ENCODE results near the gene ICAM1.
"Not testable (repeated sequence)": the region's sequence is repeated elsewhere in the genome, so short reads cannot be mapped to it uniquely, and the experiment has no call there.

Gene ICAM1

GRCh38 chr19:10241826-10242449 lies 29.0 kb upstream of the ICAM1 start:
- not testable (repeated sequence) for DNase-seq (ENCODE audit: low read depth)

DNA sequence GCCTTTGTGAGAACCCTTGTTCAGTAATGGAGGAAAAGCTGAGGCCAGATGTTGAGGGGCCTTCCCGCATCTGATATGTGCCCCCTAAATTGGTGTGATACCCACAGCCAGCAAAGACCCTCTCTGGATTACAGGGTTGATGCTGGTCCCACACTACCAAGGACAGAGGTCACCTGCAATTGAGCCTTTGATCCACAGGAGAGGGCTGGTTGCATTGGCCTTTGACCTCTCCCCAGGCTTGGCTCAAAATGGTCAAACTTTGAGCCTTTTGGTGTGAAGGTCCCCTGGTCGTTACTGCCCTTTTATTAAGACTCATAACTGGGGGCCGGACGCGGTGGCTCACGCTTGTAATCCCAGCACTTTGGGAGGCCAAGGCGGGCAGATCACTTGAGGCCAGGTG lies 27.3 kb upstream of the ICAM1 start:
- no peak for DNase-seq (ENCODE audit: low read depth)

DNA sequence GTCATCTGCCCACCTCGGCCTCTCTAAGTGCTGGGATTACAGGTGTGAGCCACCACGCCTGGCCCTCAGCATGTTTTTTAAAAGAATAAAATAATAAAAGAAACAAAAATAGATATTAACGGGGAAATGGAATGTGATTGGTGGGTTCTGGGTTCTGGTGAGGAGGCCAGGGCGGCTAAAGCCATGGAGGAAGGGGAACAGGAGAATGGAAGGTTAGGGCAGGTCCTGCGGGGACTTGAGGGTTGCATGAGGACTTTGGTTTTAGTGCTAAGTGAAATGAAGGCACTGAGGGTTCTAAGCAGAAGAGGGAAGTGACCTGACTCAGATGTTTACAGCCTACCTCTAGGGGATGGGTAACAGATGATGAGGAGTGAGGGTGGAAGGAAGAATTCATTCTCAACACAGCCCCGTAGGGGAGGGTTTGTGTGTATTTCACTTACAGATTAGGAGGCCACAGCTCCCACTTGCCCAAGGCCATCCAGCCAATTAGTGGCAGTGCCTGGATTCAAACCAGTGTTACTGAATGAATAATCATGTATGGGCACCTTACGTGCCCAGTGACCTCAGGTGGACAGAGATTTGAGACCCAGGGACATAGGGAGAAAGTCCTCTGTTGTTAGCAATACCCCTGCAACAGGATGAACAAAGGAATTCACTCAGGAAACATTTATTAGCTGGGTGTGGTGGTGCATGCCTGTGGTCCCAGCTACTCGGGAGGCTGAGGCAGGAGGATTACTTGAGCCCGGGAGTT lies 25.6 kb upstream of the ICAM1 start:
- DNase-seq (ENCODE audit: low read depth): no peak

GRCh38 chr19:10246511-10246910 lies 24.4 kb upstream of the ICAM1 start:
- DNase-seq (ENCODE audit: low read depth): no peak

DNA sequence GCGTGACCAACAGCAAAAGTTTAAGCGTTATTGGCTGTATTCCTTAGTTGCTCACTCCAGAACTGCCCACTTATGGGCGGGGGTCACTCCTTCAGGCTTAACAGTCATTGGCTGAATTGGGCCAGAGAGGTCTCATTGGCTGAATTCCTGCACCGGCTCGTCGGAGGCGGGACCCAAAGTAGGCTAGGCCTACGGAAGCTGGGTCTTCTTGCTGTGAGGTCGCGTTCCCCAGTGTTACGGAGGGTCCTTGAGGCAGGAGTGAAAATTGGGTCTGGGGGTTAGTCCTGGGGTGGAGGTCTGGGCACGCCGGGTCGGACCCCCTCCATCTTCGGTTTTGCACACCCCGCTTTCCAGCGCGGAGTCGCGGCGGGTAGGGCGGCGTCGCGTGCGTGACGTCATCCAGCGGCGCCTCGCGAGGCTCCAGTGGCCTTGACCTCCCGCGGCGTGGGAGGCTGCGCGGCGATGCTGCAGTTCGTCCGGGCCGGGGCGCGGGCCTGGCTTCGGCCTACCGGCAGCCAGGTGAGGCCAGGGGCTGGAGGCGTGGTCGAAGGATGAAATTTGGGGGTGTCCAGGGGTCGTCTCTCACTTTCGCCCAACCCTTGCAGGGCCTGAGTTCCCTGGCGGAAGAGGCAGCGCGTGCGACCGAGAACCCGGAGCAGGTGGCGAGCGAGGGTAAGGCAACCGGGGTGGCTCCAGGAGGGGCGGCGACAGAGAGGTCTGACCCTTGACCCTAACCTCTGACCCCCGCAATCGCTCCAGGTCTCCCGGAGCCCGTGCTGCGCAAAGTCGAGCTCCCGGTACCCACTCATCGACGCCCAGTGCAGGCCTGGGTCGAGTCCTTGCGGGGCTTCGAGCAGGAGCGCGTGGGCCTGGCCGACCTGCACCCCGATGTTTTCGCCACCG lies 18.9 kb upstream of the ICAM1 start, which contains the start of gene MRPL4:
Gene MRPL4, plus strand, starts transcription at position 423 of the 903 bp plus-strand sequence. Its CDS starts 40 bp downstream, at position 463.
- DNase-seq (ENCODE audit: low read depth): peak; percentile 96

DNA sequence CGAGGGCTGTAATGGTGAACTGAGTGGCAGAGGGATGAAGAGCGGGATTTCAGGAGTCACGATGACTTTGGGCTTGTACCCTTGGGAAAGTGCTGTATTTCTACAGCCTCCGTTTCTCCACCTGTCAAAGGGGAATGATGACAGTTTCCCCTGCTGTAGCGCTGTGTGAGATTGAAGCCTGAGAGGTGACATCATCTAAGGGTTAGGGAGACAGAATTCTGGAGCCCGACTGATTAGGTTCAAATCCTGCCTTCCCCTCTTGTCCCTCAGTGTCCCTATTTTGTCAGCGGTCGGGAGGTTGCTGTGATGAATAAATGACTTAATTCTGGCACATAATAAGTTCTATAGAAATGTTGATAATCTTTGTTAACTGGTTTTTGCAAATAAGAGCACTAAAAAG lies 18.2 kb upstream of the ICAM1 start:
- no peak for DNase-seq (ENCODE audit: low read depth)

DNA sequence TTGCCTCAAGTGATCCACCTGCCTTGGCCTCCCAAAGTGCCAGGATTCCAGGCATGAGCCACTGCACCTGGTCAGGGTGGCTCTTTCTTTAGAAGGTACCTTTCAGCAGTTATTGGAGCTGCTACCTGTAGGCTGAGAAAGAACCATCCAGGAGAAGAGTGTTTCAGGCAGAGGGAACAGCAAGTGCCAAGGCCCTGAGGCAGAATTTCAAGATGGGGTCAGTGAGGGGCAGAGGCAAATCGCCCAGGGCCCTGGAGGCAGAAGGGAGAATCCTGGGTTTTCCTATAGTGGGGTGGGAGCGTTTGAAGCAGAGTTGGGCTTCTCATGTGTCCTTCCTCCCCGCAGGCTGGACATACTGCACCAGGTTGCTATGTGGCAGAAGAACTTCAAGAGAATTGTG lies 16.7 kb upstream of the ICAM1 start:
- no peak for DNase-seq (ENCODE audit: low read depth)

- no peak for DNase-seq (ENCODE audit: low read depth)
Measured at GRCh38 chr19:10255358-10255757, 15.6 kb upstream of the ICAM1 start.

- DNase-seq (ENCODE audit: low read depth): no peak
Measured at GRCh38 chr19:10256551-10256950, 14.4 kb upstream of the ICAM1 start.

DNA sequence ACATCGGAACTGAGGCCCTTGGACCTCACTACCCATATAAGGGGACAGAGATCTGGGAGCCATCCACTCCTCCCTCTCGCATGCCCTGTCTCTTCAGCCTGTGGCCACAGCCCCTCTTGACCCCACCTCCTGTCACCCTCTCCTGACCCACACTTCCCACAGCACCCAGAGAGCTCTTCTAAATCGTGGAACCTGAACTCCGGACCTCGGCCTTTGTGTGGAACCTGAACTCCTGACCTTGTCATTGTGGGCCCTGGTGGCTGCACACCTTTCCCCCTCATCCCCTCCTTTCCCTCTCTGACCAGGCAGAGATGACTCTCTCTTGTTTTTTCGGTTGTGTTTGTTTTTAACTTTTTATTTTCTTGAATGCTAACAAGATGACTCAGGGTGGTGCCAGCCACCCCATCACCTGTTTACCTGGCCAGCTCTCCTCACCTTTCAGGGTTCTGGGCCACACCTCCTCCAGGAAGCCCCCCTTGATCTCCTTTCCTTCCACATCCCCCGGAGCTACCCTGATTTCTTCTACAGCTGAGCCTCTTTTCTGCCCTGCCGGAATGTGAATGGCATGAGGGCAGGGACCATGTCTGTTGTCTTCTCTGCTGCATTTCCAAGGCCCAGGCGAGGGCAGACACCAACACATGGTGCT lies 13.8 kb upstream of the ICAM1 start:
- DNase-seq (ENCODE audit: low read depth): no peak

- no peak for DNase-seq (ENCODE audit: low read depth)
Measured at GRCh38 chr19:10258080-10258710, 12.7 kb upstream of the ICAM1 start.

DNA sequence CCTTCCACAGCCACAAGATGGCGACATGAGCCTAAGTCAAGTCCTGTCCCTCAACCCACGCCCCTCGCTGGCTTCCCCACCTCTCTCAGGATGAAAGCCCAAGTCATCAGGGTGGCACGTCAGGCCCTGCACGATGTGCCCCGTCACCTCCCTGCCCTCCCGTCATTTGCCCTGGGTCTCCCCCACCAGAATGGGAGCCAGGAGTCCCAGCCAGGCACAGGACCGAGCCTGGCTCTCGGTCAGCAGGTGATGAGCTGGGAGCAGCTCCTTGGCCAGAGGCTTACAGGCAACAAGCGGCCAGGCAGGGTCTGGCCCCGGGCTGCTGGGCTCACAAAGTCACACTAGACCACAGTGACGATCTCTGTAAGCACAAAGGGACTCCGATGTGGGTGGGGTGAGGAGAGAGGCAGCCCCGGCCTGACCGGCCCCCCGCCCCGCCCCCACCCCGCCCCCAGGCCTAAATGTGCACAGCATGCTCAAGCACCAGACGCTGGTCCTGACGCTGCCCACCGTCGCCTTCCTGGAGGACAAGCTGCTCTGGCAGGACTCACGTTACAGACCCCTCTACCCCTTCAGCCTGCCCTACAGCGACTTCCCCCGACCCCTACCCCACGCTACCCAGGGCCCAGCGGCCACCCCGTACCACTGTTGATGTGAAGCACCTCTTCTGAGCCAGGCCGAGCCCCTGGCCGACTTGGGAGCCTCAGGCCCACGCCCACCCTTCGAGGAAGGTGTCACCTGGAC lies 11.6 kb upstream of the ICAM1 start:
- peak; percentile 76 for DNase-seq (ENCODE audit: low read depth)

- DNase-seq (ENCODE audit: low read depth): no peak
Measured at GRCh38 chr19:10260141-10260584, 10.8 kb upstream of the ICAM1 start.

DNA sequence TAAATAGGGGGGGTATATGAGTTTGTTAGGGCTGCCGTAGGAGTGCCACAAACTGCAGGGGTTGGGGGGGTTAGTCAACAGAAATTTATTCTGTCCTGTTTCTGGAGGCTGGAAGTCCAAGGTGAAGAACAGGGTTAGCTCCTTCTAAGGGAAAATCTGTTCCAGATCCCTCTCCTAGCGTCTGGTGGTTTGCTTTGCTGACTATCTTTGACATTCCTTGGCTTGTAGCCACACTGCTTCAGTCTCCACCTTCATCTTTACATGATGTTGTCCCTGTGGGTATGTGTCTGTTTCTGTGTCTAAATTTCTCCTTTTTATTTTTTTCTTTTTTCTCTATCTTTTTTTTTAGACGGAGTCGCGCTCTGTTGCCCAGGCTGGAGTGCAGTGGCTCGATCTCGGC lies 8.1 kb upstream of the ICAM1 start:
- DNase-seq (ENCODE audit: low read depth): no peak

- DNase-seq (ENCODE audit: low read depth): no peak
Measured at GRCh38 chr19:10266706-10267105, 4.2 kb upstream of the ICAM1 start.

DNA sequence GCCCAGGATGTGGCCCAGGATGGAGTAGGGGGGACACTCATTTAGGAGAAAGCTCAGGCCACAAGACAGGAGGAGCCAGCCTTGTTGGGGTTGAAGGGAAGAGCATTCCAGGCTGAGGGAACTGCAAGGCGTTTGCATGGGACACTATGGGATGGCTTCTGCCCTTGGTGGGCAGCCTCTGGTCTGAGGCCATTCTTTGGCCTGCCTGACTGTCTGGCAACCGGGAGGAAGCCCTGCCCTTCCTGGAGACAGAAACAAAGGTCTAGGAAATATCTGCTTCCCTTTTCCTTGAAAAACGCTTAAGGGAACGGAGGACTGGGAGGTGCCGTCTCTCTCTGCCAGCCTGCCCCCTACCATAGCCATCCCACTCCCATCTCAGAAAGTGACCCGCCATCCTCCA lies 2.8 kb upstream of the ICAM1 start:
- DNase-seq (ENCODE audit: low read depth): no peak

- DNase-seq (ENCODE audit: low read depth): peak; percentile 67
Measured at GRCh38 chr19:10269333-10270179, 1.4 kb upstream of the ICAM1 start.

DNA sequence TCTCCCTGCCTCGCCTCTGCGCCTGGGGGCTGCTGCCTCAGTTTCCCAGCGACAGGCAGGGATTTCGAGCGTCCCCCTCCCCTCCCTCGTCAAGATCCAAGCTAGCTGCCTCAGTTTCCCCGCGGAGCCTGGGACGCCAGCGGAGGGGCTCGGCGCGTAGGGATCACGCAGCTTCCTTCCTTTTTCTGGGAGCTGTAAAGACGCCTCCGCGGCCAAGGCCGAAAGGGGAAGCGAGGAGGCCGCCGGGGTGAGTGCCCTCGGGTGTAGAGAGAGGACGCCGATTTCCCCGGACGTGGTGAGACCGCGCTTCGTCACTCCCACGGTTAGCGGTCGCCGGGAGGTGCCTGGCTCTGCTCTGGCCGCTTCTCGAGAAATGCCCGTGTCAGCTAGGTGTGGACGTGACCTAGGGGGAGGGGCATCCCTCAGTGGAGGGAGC lies 722 bp upstream of the ICAM1 start:
- DNase-seq (ENCODE audit: low read depth): peak; percentile 54

DNA sequence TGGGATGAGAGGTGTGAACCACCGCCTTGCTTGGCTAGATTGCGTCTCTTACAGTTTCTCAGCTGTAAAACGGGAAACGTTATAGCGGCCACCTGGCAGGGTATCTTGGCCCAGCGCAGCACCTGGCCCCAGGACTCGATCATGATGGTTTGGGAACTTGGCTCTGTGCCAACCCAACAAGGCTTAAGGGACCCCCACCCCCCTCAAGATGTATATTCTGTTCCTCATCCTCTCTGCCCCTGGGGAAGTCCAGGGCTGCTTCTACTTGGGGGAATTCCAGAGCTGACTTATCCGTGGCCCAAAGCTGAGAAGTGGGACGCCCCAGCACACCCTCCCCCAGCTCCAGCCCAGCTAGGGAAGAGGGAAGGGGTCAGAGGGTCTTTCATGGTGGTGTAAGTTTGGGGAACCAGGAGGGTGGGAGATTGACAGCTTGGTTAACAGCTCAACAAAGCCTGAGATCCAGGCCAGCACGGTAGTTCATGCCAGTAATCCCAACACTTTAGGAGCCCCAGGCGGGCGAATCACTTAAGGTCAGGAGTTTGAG lies 695 bp downstream of the ICAM1 start:
- DNase-seq (ENCODE audit: low read depth): peak; percentile 39

DNA sequence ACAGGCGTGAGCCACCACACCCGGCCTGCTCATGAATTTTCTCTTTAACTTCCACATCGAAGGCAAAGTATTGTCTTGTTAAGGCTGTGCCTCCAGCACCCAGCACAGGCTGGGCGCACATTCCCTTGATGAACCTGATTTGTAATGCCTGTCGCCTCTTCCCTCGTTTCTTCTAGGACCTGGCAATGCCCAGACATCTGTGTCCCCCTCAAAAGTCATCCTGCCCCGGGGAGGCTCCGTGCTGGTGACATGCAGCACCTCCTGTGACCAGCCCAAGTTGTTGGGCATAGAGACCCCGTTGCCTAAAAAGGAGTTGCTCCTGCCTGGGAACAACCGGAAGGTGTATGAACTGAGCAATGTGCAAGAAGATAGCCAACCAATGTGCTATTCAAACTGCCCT lies 3.7 kb downstream of the ICAM1 start:
- DNase-seq (ENCODE audit: low read depth): no peak

Measured in T-helper 22 cell (primary cell).